IMR-90 (cell line): ENCODE measurements around the gene CYP2C18.

Source experiments
- BHLHE40 ChIP-seq: fragments of 150-350 bp; IDR thresholded peaks from 2 replicates; pipeline ENCODE4 v1.6.1; 2016; ENCODE audit warnings: mild to moderate bottlenecking, low read depth, low read length
- CEBPB ChIP-seq: IDR thresholded peaks from 2 replicates; pipeline ENCODE4 v1.6.1; 2012; ENCODE audit warnings: low read depth, low read length, improper control_type of control experiment
- FOS ChIP-seq: fragments of 150-350 bp; IDR thresholded peaks from 2 replicates; pipeline ENCODE4 v1.6.1; 2016; ENCODE audit warnings: low read depth, low read length
- MAFK ChIP-seq: IDR thresholded peaks from 2 replicates; pipeline ENCODE4 v1.6.1; 2012; ENCODE audit warnings: low read depth, low read length, improper control_type of control experiment
- MXI1 ChIP-seq: IDR thresholded peaks from 2 replicates; pipeline ENCODE4 v1.6.1; 2012; ENCODE audit warnings: low read depth, mild to moderate bottlenecking, low read length, moderate library complexity, borderline replicate concordance
- POLR2A ChIP-seq: IDR thresholded peaks from 2 replicates; pipeline ENCODE4 v1.6.1; 2012; ENCODE audit warnings: mild to moderate bottlenecking, low read depth, low read length
- RAD21 ChIP-seq: IDR thresholded peaks from 2 replicates; pipeline ENCODE4 v1.6.1; 2012; ENCODE audit warnings: low read length, improper control_type of control experiment
- RFX5 ChIP-seq: IDR thresholded peaks from 2 replicates; pipeline ENCODE4 v1.8.0; 2012; ENCODE audit warnings: low read depth, mild to moderate bottlenecking, low read length, moderate library complexity
- SMC3 ChIP-seq: fragments of 150-350 bp; IDR thresholded peaks from 2 replicates; pipeline ENCODE4 v1.6.1; 2016; ENCODE audit warnings: low read depth, mild to moderate bottlenecking, antibody characterized with exemption, low read length, moderate library complexity
- TF ChIP-seq, protein P1 (sequence below): conservative IDR thresholded peaks from 2 replicates; pipeline ENCODE4 v1.5.1; 2012; ENCODE audit warnings: mild to moderate bottlenecking, low read depth, low read length, improper control_type of control experiment

DNA sequence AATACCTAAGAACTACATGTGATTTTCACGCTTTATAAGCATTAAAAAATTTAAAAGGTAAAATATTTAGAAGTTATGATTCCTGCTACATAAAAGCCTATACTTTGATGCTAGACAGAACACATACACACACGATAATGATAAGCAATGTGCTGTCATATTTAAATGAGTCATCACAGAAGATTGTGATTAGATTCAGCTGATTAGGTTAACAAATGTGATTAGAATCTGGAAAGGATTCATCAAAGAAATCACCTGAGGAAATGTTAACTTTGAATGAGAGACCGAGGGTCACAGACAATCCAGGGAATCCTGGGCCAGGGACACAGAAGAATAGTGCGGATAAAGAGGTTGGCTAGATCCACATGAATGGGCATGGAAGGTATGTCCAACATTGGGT is 42.0 kb upstream of the CYP2C18 start:
- no peak for TF ChIP-seq RFX5
- TF ChIP-seq, protein P1, sequence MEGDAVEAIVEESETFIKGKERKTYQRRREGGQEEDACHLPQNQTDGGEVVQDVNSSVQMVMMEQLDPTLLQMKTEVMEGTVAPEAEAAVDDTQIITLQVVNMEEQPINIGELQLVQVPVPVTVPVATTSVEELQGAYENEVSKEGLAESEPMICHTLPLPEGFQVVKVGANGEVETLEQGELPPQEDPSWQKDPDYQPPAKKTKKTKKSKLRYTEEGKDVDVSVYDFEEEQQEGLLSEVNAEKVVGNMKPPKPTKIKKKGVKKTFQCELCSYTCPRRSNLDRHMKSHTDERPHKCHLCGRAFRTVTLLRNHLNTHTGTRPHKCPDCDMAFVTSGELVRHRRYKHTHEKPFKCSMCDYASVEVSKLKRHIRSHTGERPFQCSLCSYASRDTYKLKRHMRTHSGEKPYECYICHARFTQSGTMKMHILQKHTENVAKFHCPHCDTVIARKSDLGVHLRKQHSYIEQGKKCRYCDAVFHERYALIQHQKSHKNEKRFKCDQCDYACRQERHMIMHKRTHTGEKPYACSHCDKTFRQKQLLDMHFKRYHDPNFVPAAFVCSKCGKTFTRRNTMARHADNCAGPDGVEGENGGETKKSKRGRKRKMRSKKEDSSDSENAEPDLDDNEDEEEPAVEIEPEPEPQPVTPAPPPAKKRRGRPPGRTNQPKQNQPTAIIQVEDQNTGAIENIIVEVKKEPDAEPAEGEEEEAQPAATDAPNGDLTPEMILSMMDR: no peak
- TF ChIP-seq BHLHE40: no peak
- TF ChIP-seq MXI1: no peak
- no peak for TF ChIP-seq POLR2A
- TF ChIP-seq SMC3: no peak
- TF ChIP-seq RAD21: no peak
- TF ChIP-seq MAFK: no peak
- TF ChIP-seq FOS: no peak
- TF ChIP-seq CEBPB: no peak
